Brain microvascular endothelial cell (primary cell): ENCODE data around the gene MAP9.

Experiments
- DNase-seq: peaks from one replicate; pipeline ENCODE4 v3.0.0-alpha.2; 2020
- H3K27ac ChIP-seq: fragments of 250-450 bp; sonication (Bioruptor Pico); 2 replicates; pipeline ENCODE4 v1.5.1; 2020; ENCODE audit warnings: mild to moderate bottlenecking, moderate library complexity
- H3K27me3 ChIP-seq: fragments of 250-450 bp; sonication (Bioruptor Pico); replicated peaks from 2 replicates; pipeline ENCODE4 v1.5.1; 2020; ENCODE audit warnings: mild to moderate bottlenecking
- H3K36me3 ChIP-seq: fragments of 250-450 bp; sonication (Bioruptor Pico); replicated peaks from 2 replicates; pipeline ENCODE4 v1.5.1; 2020; ENCODE audit warnings: mild to moderate bottlenecking
- H3K4me3 ChIP-seq: 2 replicates; pipeline ENCODE4 v1.5.1; 2011; ENCODE audit warnings: low read depth, mild to moderate bottlenecking, control low read depth, low read length, moderate library complexity
- in situ Hi-C: cut with HindIII; loops from 2 replicates; pipeline ENCODE4 v1.10.0; 2017; ENCODE audit warnings: low sequenced_read_pairs, low pct_ligation_motif_present
- TF ChIP-seq, protein P1 (sequence below): IDR thresholded peaks from 2 replicates; pipeline ENCODE4 v1.5.1; 2011; ENCODE audit warnings: low read depth, mild to moderate bottlenecking, moderate library complexity, low read length, control low read depth, inconsistent platforms; ENCODE audit errors: missing control alignments

Gene MAP9

DNA sequence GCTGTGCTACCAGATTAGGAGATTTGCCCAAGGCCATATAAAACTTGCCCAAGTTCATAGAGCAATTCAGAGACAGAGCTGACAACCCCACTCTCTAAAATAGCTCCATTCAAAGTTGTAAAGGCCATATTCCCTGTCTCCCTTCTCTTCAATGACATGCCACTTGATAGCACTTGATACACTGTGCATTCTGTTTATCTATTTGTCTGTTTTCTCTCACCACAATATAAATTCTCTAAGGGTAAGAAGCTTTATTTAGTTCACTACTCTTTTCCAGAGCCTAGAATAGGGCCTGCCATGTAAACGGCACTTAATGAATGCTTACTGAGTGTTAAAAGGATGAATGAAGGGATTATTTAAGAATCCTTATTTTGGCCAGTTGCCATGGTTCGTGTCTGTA lies 24.1 kb upstream of the MAP9 start:
- in situ Hi-C loops, result no loop called here
- Histone ChIP-seq H3K27me3 (no peaks in the 10 kb centered on the region), H3K27ac (no peak overlapping the region), H3K36me3 (no peaks in the 10 kb centered on the region), H3K4me3 (no peak overlapping the region)
- no peak for DNase-seq
- TF ChIP-seq, protein P1, sequence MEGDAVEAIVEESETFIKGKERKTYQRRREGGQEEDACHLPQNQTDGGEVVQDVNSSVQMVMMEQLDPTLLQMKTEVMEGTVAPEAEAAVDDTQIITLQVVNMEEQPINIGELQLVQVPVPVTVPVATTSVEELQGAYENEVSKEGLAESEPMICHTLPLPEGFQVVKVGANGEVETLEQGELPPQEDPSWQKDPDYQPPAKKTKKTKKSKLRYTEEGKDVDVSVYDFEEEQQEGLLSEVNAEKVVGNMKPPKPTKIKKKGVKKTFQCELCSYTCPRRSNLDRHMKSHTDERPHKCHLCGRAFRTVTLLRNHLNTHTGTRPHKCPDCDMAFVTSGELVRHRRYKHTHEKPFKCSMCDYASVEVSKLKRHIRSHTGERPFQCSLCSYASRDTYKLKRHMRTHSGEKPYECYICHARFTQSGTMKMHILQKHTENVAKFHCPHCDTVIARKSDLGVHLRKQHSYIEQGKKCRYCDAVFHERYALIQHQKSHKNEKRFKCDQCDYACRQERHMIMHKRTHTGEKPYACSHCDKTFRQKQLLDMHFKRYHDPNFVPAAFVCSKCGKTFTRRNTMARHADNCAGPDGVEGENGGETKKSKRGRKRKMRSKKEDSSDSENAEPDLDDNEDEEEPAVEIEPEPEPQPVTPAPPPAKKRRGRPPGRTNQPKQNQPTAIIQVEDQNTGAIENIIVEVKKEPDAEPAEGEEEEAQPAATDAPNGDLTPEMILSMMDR, result no peak

DNA sequence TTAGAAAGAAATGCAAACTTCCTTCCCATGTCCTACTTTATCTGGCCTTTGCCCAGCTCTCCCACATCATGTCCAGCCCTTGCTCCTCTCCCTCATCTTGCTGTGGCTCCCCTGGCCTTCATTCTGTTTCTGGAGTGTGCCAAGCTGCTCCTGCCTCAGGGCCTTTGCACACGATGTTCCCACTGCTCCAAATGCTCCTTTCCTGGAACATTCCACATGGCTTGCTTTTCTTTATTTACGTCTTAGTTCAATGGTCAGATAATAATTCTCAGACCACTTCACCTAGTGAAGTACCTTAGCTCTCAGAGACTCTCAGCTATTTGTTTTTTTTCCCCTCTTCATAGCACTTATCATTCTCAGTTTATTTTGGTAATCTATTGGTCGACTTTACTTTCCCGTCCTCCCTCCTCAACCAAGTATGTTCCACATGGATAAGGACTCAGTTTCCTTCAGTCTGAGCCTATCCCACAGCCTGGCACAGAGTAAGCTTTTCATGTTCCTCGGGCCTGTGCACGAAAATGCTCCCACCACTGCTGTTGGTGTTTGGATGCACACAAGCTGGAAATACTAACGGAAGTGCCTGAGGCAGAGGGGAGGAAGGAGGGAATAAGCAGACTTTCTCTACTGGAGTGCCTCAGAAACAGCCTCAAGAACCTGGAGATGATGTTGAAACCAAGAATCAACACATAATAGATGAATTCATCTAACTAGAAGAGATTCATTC lies 23.4 kb upstream of the MAP9 start:
- TF ChIP-seq, protein P1, result no peak
- in situ Hi-C loops, result no loop called here

DNA sequence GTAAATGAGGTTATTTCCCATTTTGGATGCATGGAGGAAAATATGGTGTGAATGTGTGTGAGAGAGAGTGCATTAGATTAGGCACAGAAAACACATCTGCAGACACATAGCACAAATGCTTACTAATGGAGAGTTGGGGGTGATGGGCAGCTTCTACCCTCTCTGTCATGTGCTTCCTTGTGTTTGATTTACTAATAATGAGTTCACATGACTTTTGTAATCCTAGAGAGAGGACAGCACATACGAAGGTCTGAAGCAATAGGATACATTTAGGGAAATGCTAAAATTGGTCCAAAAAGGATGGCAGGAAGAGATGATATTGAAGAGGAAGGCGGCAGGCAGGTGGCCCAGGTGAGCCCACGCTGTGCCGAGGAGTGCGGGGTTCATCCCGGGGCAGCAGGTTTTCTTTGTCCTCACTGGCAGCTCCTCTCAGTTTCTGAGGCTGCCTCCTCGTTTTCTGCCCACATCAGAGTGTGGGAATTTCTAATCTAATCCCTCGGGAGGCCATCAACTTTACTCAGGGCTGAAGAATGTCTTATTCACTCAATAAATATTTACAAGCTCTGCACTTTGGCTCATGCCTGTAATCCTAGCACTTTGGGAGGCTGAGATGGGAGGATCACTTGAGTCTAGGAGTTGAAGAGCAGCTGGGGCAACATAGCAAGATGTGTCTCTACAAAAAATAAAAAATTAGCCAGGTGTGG lies 15.9 kb upstream of the MAP9 start:
- TF ChIP-seq, protein P1, result no peak
- in situ Hi-C loops, result no loop called here
- Histone ChIP-seq H3K36me3 (no peaks in the 10 kb centered on the region), H3K27me3 (no peaks in the 10 kb centered on the region), H3K27ac (peak overlapping the region; percentile 88), H3K4me3 (peak overlapping the region; percentile 5)
- peak; percentile 87 for DNase-seq

More for the DNA sequence above, 23.4 kb upstream of the MAP9 start:
- Histone ChIP-seq H3K27ac (no peak overlapping the region), H3K4me3 (no peak overlapping the region), H3K36me3 (no peaks in the 10 kb centered on the region), H3K27me3 (no peaks in the 10 kb centered on the region)
- DNase-seq, result no peak

DNA sequence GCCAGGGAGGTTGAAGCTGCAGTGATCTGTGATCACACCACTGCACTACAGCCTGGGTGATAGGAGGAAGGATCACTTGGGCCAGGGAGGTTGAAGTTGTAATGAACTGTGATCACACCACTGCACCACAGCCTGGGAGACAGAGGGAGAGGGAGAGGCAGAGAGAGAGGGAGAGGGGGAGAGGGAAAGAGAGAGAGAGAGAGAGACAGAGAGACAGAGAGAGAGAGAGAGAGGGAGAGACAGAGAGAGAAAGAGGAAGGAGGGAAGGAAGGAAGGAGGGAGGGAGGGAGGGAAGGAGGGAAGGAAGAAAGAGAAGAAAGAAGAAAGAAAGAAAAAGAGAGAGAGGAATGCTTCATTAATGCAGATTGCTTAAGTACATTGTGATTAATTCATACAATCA lies 15.2 kb upstream of the MAP9 start:
- TF ChIP-seq, protein P1, result no peak
- no peak overlapping the region for H3K27ac ChIP-seq
- in situ Hi-C loops, result no loop called here
- H3K4me3 ChIP-seq, result no peak overlapping the region
- no peaks in the 10 kb centered on the region for H3K36me3 ChIP-seq
- no peaks in the 10 kb centered on the region for H3K27me3 ChIP-seq
- no peak for DNase-seq

DNA sequence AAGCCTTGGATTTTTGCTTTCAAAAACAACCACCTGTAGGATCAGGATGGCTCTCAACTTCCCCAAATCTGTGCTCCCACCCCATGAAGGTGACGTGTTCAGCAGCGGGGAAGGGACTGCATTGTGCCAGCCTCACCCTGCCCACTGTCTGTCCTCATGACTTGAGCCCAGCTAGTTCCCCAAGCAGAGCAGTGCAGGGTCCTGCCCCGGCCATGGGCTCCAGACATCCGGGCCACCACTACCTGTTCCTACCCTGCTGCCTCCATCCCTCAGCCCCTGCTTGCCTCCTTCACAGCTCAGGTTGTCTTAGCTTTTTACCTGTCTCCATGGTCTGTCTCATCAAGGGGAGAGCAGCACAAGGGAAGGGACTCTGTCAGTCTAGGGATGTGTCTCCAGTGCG lies 11.4 kb upstream of the MAP9 start:
- in situ Hi-C loops, result no loop called here
- DNase-seq, result no peak
- H3K36me3 ChIP-seq, result no peaks in the 10 kb centered on the region
- H3K27me3 ChIP-seq, result no peaks in the 10 kb centered on the region
- no peak overlapping the region for H3K27ac ChIP-seq
- H3K4me3 ChIP-seq, result no peak overlapping the region
- TF ChIP-seq, protein P1, result no peak
